ENCODE results near the gene QKI.

DNA sequence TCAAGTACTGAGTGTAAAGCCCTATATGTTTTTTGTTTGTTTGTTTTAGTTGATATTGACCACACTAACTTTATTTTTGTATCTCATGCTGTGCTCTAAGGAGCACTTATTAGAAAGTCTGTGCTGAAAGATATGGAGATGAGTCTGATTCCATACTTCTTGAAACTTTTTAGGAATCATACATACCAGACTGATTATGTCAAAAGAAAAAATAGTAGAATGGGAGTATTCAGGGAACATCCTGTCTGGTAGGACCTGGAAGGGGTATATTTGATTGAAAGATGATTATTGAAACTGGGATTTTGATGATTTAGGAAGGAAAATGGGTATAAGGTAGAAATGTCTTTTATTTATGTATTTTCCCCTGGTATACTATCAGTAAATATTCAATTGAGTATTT lies 111.4 kb downstream of the QKI start:
- TF ChIP-seq POLR2AphosphoS5 (IDR thresholded peaks at IDR 0.05; ENCODE audit: low read depth, low read length) (no peak), MAFK (IDR thresholded peaks at IDR 0.05; ENCODE audit: low read depth, low read length) (no peak), ZNF274 (IDR thresholded peaks at IDR 0.05; ENCODE audit: borderline replicate concordance, extremely low read depth, low read length) (no peak), HDAC6 (IDR thresholded peaks at IDR 0.05; ENCODE audit: low read depth, low read length) (no peak), POLR2A (IDR thresholded peaks at IDR 0.05; ENCODE audit: control extremely low read depth in 1 of 2, low read depth in 2 of 2, low read length in 2 of 2) (no peak)
- TF ChIP-seq, protein P1, sequence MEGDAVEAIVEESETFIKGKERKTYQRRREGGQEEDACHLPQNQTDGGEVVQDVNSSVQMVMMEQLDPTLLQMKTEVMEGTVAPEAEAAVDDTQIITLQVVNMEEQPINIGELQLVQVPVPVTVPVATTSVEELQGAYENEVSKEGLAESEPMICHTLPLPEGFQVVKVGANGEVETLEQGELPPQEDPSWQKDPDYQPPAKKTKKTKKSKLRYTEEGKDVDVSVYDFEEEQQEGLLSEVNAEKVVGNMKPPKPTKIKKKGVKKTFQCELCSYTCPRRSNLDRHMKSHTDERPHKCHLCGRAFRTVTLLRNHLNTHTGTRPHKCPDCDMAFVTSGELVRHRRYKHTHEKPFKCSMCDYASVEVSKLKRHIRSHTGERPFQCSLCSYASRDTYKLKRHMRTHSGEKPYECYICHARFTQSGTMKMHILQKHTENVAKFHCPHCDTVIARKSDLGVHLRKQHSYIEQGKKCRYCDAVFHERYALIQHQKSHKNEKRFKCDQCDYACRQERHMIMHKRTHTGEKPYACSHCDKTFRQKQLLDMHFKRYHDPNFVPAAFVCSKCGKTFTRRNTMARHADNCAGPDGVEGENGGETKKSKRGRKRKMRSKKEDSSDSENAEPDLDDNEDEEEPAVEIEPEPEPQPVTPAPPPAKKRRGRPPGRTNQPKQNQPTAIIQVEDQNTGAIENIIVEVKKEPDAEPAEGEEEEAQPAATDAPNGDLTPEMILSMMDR (IDR thresholded peaks at IDR 0.05; ENCODE audit: control extremely low read depth in 1 of 3, insufficient read depth in 1 of 3, low read depth in 1 of 3, low read length in 3 of 3), result no peak
